Activated CD8-positive, alpha-beta memory T cell treated with anti-CD3 and anti-CD28 coated beads, Interleukin-2, amount 50 U/mL, for 4 hours (primary cell): ENCODE measurements around the gene AMZ1.
"Not testable (repeated sequence)": the region's sequence is repeated elsewhere in the genome, so short reads cannot be mapped to it uniquely, and the experiment has no call there.

ENCODE experiments used
- DNase-seq: peaks from one replicate; pipeline ENCODE4 v3.0.0-alpha.2; 2020

The AMZ1 gene

GRCh38 chr7:2692543-2692942 is 4.5 kb downstream of the AMZ1 start:
- DNase-seq, result no peak

DNA sequence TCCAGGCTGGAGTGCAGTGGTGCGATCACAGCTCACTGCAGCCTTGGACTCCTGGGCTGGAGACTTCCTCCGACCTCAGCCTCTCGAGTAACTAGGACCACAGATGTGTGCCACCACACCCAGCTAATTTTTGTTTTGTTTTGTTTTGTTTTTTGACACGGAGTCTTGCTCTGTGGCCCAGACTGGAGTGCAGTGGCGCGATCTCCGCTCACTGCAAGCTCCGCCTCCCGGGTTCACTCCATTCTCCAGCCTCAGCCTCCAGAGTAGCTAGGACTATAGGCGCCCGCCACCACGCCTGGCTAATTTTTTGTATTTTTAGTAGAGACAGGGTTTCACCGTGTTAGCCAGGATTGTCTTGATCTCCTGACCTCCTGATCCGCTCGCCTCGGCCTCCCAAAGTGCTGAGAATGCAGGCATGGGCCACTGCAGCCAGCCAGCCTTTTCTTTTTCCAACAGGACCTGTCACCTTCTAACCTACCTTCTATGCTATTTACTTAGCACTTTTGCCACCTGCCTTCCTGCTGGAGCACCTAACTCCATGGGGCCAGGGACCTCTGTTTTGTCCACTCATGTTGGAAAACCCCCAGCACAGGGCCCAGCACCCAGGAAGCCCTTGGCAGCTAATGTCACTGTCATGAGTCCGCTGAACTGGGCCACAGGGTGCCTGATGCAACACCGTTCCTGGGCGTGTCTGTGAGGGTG is 5.6 kb downstream of the AMZ1 start:
- not testable (repeated sequence) for DNase-seq

- DNase-seq, result not testable (repeated sequence)
These were observed 6.1 kb downstream of the AMZ1 start for GRCh38 chr7:2694122-2694436.

- DNase-seq, result peak; percentile 66
These were observed 10.7 kb downstream of the AMZ1 start for GRCh38 chr7:2698581-2699288.

DNA sequence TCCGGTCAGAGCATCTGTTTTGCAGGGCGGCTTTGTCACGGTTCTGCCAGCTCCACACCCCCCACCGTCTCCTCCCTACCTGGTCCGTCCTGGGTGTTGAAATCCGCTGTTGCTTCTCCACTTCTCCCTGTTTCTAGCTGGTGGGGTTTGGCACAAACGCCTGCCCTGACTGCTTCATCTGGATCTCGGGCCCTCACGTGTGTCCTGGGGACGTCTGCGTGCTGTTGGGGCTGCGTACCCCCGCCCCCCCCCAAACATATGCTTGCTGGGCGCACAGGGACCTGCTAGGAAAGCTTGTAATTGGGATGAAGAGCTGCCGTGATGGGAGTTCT is 11.3 kb downstream of the AMZ1 start:
- DNase-seq, result no peak

DNA sequence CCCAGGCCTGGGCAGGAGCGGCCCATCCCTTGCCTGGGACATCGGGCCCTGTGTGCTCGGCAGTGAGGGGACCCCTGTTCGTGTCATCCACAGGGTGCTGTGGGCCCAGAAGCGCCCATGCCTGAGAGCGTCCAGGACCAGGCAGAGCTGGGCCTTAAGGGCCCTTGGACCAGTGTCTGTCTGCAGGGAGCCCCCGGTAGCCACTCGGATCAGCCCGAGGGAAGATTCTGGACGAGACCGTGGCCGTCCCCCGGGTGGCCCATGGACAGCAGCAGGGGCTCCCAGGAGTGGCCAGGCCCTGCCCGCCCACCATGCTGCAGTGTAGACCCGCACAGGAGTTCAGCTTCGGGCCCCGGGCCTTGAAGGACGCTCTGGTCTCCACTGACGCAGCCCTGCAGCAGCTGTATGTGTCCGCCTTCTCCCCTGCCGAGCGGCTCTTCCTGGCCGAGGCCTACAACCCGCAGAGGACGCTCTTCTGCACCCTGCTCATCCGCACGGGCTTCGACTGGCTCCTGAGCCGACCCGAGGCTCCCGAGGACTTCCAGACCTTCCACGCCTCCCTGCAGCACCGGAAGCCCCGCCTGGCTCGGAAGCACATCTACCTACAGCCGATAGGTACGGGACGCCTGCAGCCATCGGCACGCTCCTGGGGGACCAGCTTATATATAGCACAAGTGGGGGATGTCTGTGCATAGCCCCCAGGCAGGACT is 12.3 kb downstream of the AMZ1 start:
- no peak for DNase-seq

GRCh38 chr7:2701424-2701823 is 13.4 kb downstream of the AMZ1 start:
- no peak for DNase-seq

GRCh38 chr7:2701832-2702593 is 14.0 kb downstream of the AMZ1 start:
- DNase-seq, result no peak

DNA sequence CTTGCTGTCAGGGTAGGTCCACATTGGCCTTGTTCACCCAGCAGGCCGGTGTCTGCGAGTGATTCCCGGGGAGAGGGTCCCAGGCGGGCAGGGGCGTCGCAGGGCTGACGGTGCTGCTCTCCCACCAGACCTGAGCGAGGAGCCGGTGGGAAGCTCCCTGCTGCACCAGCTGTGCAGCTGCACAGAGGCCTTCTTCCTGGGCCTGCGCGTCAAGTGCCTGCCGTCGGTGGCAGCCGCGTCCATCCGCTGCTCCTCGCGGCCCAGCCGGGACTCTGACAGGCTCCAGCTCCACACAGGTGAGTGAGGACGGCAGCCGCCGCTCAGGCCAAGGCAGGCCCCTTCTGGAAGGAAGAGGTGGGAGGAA is 14.6 kb downstream of the AMZ1 start:
- DNase-seq, result no peak

- DNase-seq, result no peak
These were observed 17.5 kb downstream of the AMZ1 start for GRCh38 chr7:2705371-2706096.

DNA sequence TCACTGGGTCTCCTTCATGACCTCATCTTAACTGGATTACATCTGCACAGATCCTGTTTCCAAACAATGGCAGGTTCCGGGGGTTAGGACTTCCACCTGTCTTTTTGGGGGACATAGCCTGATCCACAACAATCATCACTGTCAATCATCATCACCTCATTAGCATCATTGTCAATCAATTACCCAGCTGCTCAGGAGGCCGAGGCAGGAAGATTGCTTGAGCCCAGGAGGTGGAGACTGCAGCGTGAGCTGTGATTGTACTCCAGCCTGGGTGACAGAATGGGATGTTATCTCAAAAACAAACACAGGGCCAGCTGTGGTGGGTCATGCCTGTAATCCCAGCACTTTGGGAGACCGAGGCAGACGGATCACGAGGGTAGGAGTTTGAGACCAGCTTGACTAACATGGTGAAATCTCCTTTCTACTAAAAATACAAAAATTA is 18.7 kb downstream of the AMZ1 start:
- no peak for DNase-seq

DNA sequence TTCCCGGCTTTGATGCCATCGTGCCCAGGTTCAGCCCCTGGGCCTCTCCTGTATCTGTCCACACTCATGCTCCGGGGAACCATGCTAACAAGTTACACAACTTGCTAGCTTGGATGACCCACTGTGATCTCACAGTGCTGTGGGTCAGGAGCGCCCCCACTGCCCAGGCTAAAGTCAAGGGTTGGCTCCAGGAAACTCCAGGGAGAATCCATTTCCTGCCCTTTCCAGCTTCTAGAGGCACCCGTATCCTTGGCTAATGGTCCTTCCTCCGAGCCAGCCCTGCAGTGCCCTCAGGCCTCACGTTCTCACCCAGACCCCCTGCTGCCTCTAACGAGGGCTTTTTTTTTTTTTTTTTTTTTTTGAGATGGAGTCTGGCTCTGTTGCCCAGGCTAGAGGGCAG is 19.5 kb downstream of the AMZ1 start:
- no peak for DNase-seq

GRCh38 chr7:2708041-2708440 is 20.0 kb downstream of the AMZ1 start:
- DNase-seq, result no peak

GRCh38 chr7:2708547-2709310 is 20.7 kb downstream of the AMZ1 start:
- no peak for DNase-seq

DNA sequence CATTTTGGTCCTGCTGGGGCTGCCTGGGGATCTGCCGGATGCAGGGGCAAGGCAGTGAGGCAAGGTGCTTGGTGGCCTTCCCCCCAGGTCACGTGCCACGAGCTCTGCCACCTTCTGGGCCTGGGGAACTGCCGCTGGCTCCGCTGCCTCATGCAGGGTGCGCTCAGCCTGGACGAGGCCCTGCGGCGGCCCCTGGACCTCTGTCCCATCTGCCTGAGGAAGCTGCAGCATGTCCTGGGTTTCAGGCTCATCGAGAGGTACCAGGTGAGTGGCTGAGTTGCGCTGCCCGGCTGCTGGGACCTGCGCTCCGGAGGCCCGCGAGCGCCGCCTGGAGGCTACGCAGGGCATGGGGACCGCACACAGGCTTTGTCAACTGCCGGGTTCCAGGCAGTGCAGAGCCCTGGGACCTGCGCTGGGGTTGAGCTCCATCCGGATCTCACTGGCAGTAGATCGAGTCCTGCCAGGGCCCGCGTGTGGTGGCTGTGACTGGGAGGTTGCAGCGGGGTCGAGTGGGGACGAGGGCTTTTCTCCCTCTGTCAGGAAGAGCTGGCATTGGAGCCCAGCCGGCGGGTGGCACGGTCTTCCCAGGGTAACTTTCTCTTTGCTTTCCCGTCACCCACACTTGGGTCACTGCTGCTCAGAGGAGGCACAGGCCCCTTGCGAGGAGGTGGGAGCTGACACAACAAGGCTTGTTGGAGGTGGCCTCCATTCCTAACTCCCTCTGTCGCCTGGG is 21.7 kb downstream of the AMZ1 start:
- peak; percentile 80 for DNase-seq

DNA sequence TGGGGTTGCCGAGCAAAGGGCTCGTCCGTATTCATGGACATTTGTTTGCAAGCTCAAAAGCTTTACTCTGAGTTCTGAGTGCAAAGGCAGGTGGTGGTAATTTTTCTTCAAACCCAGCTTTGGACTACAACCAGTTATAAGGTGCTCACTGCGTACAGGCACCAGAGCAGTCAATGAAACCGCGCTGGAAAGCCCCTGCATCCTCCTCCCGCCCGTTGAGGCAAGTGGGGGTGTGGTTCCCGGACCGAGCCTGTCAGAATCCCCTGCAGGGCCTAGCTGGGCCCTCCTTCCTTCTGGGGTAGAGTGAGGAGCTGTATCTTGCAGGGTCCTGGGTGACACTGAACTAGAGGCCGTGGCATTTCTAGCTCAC is 22.3 kb downstream of the AMZ1 start:
- DNase-seq, result peak; percentile 55

DNA sequence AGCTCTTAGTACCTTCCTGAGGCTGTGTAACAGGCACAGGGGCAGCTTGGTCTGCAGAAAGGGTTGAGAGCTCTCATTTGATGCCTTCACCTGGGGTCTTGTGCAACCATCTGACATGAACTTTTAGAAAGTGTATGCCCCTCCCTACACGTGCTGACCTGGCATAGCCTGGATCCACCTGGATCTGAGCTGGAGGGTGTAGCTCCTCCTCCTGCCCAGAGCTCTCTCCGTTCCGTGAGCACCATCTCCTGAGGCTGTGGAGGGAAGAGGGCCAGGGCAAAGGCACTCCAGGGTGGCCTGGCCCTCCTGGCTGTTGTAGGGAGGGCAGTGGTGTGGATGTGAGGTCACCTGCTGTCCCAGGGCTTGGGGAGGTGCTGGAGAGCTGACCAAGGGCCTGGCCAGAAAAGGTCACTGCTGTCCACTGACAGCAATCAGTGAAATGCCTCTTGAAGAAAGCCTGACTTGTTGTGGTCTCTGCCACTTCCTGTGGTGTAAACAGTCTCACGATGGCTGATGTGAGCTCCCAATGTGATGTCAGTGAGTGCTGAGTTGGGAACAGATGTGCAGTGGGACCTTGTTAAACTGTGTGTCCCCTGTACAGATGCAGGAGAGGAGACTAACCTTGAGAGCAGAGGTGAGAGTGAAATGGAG is 23.0 kb downstream of the AMZ1 start:
- DNase-seq, result no peak

DNA sequence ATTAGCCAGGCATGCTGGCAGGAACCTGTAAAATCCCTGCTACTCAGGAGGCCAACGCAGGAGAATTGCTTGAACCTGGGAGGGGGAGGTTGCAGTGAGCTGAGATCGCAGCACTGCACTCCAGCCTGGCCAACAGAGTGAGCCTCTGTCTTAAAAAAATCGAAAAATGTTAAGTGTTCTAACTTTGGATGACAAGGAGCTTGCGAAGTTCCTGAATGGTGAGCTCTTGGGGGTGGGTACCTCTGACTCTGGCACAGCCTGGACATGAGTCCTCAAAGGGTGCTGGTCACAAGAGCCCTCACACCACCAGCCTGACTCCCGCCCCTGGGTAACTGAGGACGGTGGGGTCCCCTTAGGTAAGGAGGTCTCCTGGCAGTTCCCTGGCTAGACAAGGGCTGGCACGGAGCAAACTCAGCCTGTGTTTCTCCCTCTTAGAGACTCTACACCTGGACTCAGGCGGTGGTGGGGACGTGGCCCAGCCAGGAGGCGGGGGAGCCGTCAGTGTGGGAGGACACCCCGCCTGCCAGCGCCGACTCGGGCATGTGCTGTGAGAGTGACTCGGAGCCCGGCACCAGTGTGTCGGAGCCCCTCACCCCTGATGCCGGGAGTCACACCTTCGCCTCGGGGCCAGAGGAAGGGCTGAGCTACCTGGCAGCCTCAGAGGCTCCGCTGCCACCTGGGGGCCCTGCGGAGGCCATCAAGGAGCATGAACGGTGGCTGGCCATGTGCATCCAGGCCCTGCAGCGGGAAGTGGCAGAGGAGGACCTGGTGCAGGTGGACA is 24.1 kb downstream of the AMZ1 start:
- DNase-seq, result no peak

DNA sequence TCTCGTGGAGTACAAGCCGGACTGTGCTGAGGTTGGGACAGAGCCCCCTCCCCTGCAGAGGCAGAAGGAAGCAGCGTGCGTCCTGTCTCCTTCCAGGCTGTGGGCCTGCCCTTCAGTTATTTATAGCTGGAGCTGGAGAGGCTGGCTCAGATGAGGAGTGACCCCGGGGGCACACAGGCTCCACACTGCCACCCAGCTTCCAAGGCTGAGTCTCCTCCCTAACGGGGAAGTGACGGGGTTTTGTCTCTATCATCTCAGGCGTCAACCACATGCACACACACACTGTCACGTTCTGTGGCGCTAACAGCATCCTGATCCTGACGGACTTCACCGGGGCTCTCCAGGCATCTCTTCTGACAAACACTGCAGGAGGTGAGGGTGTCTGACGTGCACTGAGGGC is 25.4 kb downstream of the AMZ1 start:
- DNase-seq, result no peak

DNA sequence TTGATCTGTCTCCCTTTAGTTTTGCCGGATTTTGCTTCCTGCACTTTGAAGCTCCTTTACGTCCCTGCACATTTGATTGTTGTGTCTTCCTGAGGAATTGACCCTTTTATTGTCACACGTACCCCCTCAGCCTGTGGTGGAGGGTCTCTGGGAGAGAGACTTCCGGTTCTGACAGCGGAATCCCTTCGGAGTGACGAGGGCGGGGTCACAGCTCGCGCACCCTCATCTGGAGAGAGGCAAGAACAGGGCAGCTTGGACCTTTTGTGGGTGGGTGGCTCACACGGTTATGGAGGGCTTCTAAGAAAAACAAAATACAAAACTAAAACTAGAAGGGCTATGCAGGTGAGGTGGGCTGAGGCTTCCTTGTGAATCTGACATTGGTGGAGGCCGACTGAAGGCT is 26.0 kb downstream of the AMZ1 start:
- no peak for DNase-seq
